Peyer's patch (tissue), 4 donors: ENCODE data around the gene TRAF3.

Experiments
- POLR2A ChIP-seq, 2 donors: fragments of 450-650 bp; IDR thresholded peaks; one replicate each; pipeline ENCODE4 v1.5.1; 2017; ENCODE audit warnings: antibody characterized with exemption in 2 of 2, mild to moderate bottlenecking in 2 of 2, moderate library complexity in 2 of 2
- TF ChIP-seq, protein P1 (sequence below), 6 experiments: fragments of 450-650 bp in 4 of 6; fragments of 200-600 bp in 2 of 6; sonication (generic) in 1 of 6; IDR thresholded peaks; one replicate each; pipeline ENCODE4 v1.5.1; 2017 to 2019; ENCODE audit warnings: antibody characterized with exemption in 6 of 6, mild to moderate bottlenecking in 3 of 6, moderate library complexity in 1 of 6

DNA sequence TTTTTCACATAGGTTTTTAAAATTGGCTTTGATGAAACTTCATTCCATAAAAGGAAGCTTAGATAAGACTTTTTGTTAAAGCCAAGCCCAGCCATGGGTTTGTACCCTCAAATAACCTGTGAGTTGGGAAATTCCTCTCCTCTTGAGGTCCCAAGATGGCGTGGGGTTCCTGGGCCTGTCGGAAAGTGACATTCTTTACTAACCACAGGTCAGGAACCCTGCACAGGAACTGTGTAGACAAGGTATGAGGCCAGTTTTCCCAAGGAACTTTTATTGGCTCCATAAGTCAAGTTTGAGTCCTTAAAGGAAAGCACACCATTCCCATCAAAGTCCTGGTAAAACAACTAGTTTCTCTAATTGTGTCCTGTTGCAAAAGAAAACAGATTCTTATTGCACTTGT is 80.2 kb downstream of the TRAF3 start:
- TF ChIP-seq, protein P1, sequence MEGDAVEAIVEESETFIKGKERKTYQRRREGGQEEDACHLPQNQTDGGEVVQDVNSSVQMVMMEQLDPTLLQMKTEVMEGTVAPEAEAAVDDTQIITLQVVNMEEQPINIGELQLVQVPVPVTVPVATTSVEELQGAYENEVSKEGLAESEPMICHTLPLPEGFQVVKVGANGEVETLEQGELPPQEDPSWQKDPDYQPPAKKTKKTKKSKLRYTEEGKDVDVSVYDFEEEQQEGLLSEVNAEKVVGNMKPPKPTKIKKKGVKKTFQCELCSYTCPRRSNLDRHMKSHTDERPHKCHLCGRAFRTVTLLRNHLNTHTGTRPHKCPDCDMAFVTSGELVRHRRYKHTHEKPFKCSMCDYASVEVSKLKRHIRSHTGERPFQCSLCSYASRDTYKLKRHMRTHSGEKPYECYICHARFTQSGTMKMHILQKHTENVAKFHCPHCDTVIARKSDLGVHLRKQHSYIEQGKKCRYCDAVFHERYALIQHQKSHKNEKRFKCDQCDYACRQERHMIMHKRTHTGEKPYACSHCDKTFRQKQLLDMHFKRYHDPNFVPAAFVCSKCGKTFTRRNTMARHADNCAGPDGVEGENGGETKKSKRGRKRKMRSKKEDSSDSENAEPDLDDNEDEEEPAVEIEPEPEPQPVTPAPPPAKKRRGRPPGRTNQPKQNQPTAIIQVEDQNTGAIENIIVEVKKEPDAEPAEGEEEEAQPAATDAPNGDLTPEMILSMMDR (IDR thresholded peaks at IDR 0.05): no peak
- no peak for TF ChIP-seq POLR2A (IDR thresholded peaks at IDR 0.05)
